OCI-LY7 (cell line): ENCODE measurements around the gene CMIP.

Experiments
- EZH2phosphoT487 ChIP-seq: fragments of 200-600 bp; sonication (generic); IDR thresholded peaks from 2 replicates; pipeline ENCODE4 v1.6.1; 2018; ENCODE audit warnings: low read depth, borderline replicate concordance, mild to moderate bottlenecking, mixed run types, antibody characterized with exemption, low read length, moderate library complexity, mixed read lengths
- TF ChIP-seq, protein P1 (sequence below): fragments of 200-600 bp; sonication (generic); conservative IDR thresholded peaks from 2 replicates; pipeline ENCODE4 v1.5.1; 2014; ENCODE audit warnings: mild to moderate bottlenecking, antibody characterized with exemption, low read length, moderate library complexity, mixed read lengths

DNA sequence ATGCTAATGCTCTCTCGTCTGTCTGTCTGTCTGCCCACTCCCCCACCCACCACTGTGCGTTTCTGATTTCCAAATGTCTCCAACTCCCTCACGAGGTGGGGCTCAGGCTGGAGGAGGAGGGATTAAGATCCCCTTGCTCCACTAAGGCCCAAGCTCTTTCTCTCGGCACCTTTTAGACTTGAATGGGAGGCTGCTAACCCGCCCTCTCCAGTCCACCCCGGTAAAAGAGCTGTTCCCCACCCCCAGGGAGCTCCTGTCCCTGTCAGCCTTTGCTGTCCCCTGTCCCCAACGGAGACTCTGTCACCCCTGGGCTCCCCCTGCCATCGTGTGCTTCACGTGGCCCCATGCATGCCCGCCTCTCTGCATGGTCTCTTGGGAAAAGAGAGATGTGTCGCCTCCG, 266.0 kb downstream of the CMIP start:
- TF ChIP-seq, protein P1, sequence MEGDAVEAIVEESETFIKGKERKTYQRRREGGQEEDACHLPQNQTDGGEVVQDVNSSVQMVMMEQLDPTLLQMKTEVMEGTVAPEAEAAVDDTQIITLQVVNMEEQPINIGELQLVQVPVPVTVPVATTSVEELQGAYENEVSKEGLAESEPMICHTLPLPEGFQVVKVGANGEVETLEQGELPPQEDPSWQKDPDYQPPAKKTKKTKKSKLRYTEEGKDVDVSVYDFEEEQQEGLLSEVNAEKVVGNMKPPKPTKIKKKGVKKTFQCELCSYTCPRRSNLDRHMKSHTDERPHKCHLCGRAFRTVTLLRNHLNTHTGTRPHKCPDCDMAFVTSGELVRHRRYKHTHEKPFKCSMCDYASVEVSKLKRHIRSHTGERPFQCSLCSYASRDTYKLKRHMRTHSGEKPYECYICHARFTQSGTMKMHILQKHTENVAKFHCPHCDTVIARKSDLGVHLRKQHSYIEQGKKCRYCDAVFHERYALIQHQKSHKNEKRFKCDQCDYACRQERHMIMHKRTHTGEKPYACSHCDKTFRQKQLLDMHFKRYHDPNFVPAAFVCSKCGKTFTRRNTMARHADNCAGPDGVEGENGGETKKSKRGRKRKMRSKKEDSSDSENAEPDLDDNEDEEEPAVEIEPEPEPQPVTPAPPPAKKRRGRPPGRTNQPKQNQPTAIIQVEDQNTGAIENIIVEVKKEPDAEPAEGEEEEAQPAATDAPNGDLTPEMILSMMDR, result no peak
- TF ChIP-seq EZH2phosphoT487, result no peak
